Measurements from ENCODE around the gene KCNQ1. TPM values are rescaled to one million over a fixed set of nuclear protein-coding genes. Genes with fewer than 3 reads are reported as not detected.

The KCNQ1 gene
- total RNA-seq, 1 experiment from 2014 or later: 10.7 TPM

- TF ChIP-seq CTCF (IDR thresholded peaks at IDR 0.05 in 2 of 3, conservative IDR thresholded peaks at IDR 0.05 in 1 of 3; ENCODE audit: borderline replicate concordance in 1 of 3, insufficient read depth in 1 of 3, low read depth in 2 of 3, low read length in 2 of 3): no peak
- TF ChIP-seq EZH2 (IDR thresholded peaks at IDR 0.05): no peak
- no peak for TF ChIP-seq POLR2AphosphoS5 (IDR thresholded peaks at IDR 0.05; ENCODE audit: low read depth, low read length)
- TF ChIP-seq TCF7L2 (IDR thresholded peaks at IDR 0.05; ENCODE audit: borderline replicate concordance, extremely low read depth, insufficient read depth, insufficient read length): no peak
Measured at GRCh38 chr11:2409126-2409525, 35.7 kb upstream of the KCNQ1 start (continued).

DNA sequence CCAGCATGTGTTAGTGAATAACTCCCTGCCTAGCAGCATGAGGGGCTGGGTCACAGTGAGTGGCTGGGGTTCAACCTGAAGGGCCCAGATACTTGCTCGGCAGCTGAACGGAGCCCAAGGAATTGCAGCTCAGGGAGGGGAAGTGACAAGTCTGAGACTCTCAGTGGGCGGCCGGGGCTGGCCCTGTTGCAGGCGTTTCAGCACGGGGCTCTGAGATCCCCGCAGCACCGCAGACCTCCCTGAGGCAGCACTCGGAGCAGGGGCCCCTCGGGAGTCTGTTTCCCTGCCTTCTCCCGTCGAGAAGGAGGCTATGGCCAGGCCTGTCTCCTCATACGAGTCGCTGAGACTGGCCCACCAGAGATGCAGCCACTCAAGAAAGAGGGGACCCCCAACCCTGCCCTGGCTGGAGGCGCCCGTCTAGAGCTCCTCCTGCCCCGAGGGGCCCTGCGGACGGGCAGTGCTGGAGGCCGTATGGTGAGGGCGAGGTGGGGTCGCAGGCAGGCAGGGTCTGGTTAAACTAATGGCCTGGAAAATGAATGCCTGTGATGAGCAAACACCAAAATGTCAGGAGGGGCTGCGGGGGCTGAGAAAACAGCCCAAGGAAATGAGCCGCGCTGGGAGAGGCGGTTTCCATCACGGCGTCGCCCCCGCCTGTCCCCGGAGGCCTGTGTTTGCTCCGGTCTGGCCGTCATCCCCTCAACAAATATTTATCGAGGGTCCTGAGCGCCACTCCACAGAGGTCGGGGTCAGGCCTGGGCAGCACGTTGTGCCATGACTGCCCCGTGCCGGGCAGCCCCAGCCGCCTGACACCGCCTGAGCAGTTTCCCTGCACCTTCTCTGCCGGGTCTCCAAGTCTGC is 35.0 kb upstream of the KCNQ1 start:
- H3K27me3 ChIP-seq (ENCODE audit: insufficient read depth, low read length): no peaks in the 10 kb centered on the region
- no peak for DNase-seq (ENCODE audit: low read depth, low spot score)
- no peak overlapping the region for H3K4me2 ChIP-seq (ENCODE audit: low read length)
- BruUV-seq (replicated peaks): no TSS peak
- H3K79me2 ChIP-seq (ENCODE audit: insufficient read depth, low read length): no peaks in the 10 kb centered on the region
- H3K4me1 ChIP-seq (ENCODE audit: control insufficient read depth in 1 of 2, insufficient read depth in 2 of 2, low read length in 2 of 2): no peaks in the 10 kb centered on the region
- no peaks in the 10 kb centered on the region for H3K9me3 ChIP-seq (ENCODE audit: control insufficient read depth in 1 of 2, insufficient read depth in 1 of 2, low read depth in 1 of 2, low read length in 2 of 2)
- no peak overlapping the region for H3K4me3 ChIP-seq (replicated peaks in 1 of 2; ENCODE audit: low read depth in 1 of 2, low read length in 2 of 2)
- ChIA-PET POLR2A (no interaction called here), CTCF (no interaction called here), RAD21 (ENCODE audit: low non-redundant PET in 1 of 2, low total read pairs in 2 of 2, uncharacterized antibody in 2 of 2, unreplicated experiment in 2 of 2) (no interaction called here)
- no peak for ATAC-seq
- H3K9me2 ChIP-seq (ENCODE audit: insufficient read depth): no peaks in the 10 kb centered on the region
- no peak for TF ChIP-seq SIN3A (IDR thresholded peaks at IDR 0.05; ENCODE audit: low read depth)
- no peak for TF ChIP-seq YY1 (IDR thresholded peaks at IDR 0.05; ENCODE audit: extremely low read depth, insufficient replicate concordance, low read depth, low read length)
- no peak for TF ChIP-seq CBX3 (IDR thresholded peaks at IDR 0.05; ENCODE audit: low read depth)
- no peak for TF ChIP-seq EGR1 (IDR thresholded peaks at IDR 0.05; ENCODE audit: low read depth)
- intact Hi-C loops (cut with micrococcal nuclease): no loop called here
- no peaks in the 10 kb centered on the region for H4K20me1 ChIP-seq (ENCODE audit: insufficient read depth)
- H2AFZ ChIP-seq (ENCODE audit: low read depth, low read length, poor library complexity, severe bottlenecking): no peak overlapping the region
- no peak overlapping the region for H3K27ac ChIP-seq (ENCODE audit: low read depth, low read length)
- no peaks in the 10 kb centered on the region for H3K36me3 ChIP-seq (ENCODE audit: control insufficient read depth in 1 of 2, insufficient read depth in 2 of 2, low read length in 2 of 2)
- H3K9ac ChIP-seq (ENCODE audit: low read length): no peak overlapping the region
